GM12892 (cell line): Measurements from ENCODE around the gene PRSS57.

Source experiments
- POLR2A ChIP-seq: IDR thresholded peaks from 2 replicates; pipeline ENCODE4 v1.6.1; 2011; ENCODE audit warnings: low read depth, low read length, control low read depth
- TAF1 ChIP-seq: IDR thresholded peaks from 2 replicates; pipeline ENCODE4 v1.6.1; 2011; ENCODE audit warnings: low read depth, mild to moderate bottlenecking, control low read depth, low read length, borderline replicate concordance

GRCh38 chr19:658059-658839 is 37.0 kb downstream of the PRSS57 start:
- peak; percentile 8; the same call in 1 of the 2 replicates for TF ChIP-seq POLR2A
- no peak for TF ChIP-seq TAF1
